SU-DHL-6 (cell line): ENCODE results near the gene ZSWIM5.

Experiments
- CTCF ChIP-seq: fragments of 200-600 bp; sonication (generic); IDR thresholded peaks from one replicate; pipeline ENCODE4 v1.5.1; 2017; ENCODE audit warnings: antibody characterized with exemption, mild to moderate bottlenecking, low read length, moderate library complexity; ENCODE audit not compliant: insufficient read depth, poor library complexity, severe bottlenecking
- EZH2phosphoT487 ChIP-seq: fragments of 200-600 bp; sonication (generic), shearing (Covaris generic); conservative IDR thresholded peaks from 2 replicates; pipeline ENCODE4 v1.6.1; 2018; ENCODE audit warnings: mild to moderate bottlenecking, antibody characterized with exemption, low read length, moderate library complexity, mixed read lengths

DNA sequence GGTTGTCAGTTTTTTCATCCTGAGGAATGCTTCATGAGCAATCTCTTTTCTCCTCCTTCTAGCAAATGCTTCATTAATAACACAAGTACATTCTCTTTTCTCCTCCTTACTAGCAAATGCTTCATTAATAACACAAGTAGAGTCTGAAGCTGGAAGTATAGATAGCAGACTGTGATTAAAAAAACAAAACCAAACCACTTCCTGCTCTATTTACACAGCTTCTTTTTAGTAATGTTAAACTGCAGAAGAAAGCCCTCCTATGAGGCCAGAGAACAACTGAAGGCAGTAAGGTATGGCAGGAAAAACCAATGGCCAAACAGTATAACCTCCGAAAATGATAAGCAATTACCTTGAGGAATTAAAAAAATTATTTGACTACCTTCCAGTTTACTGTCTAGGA lies 90.1 kb downstream of the ZSWIM5 start:
- no peak for TF ChIP-seq CTCF
- TF ChIP-seq EZH2phosphoT487 = no peak
